Dedifferentiated amniotic fluid mesenchymal stem cell (primary cell): ENCODE results near the gene FAM193A.
"Not testable (repeated sequence)": the region's sequence is repeated elsewhere in the genome, so short reads cannot be mapped to it uniquely, and the experiment has no call there.

ENCODE experiments used
- DNase-seq: peaks from one replicate; pipeline ENCODE4 v3.0.0-alpha.2; 2016; ENCODE audit errors: extremely low spot score

The FAM193A gene

GRCh38 chr4:2651546-2651945 is 115.1 kb downstream of the FAM193A start:
- no peak for DNase-seq

DNA sequence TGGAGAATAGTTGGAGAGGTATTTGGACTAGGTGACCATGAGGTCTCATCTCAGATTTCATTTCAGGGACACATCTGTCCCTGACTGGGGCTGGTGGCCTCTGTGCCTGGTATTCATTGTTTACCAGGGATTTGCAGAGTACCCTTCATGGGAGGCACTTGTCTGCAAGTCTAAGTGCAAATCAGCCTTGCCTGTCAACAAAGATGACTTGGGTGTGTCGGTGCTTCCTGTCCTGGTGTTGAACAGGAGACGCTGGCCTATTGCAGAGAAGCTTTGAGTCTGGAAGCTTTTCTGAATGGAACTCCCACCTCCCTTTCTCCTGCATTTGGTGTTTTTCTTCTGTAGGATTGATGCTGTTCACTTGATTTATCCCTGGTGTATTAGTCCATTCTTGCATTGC is 115.6 kb downstream of the FAM193A start:
- DNase-seq: no peak

- DNase-seq: no peak
Measured at GRCh38 chr4:2652415-2653160, 116.1 kb downstream of the FAM193A start.

DNA sequence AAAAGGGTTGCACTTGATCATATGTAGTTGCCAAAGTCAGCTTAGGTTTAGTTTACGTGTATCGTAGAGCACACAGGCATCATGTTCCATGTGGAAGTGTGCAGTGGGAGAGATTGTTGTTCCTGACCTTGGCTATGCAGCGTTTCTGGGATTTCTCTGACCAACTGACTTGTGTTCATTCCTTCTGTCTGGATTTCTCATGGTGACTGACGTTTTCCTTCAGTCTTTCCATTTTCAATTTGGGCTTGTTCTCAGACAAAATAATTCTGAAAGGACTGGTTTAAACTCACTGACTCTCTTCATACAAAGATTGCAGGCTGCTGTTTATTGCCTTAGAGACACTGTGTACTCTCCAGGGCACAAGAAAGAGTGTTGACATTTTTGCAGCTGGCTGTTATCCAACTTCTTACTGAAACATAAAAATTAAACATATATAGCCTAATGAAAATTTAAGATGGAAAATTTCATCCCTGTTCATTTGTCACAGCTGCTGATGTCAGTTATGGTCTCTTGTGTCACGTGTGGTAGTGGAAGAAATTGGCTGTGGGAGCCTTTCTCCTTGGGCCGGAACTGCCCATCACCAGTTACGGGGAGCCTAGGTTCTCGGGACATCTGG is 124.3 kb downstream of the FAM193A start:
- DNase-seq: no peak

- peak; percentile 18 for DNase-seq
Measured at GRCh38 chr4:2662598-2662997, 126.2 kb downstream of the FAM193A start.

DNA sequence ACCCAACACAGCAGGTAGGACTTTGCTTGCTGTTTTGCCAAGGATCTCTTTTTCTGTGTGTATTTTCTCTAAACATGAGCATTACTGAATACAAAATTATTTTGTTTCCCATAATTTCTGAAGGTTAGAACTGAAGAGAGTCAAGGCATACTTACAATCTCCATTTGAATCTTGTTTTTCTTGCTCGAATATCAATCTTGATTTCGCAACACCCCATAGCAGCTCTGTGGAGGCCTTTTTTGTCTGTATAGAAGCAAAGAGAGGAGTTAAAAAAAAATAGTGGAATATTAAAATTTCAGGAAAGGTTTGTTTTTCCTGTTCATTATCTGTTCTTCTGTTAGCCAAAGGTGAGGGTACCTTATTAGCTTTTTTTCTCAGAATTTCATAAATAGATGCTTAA is 126.8 kb downstream of the FAM193A start:
- no peak for DNase-seq

GRCh38 chr4:2666722-2667247 is 130.3 kb downstream of the FAM193A start:
- DNase-seq: no peak

DNA sequence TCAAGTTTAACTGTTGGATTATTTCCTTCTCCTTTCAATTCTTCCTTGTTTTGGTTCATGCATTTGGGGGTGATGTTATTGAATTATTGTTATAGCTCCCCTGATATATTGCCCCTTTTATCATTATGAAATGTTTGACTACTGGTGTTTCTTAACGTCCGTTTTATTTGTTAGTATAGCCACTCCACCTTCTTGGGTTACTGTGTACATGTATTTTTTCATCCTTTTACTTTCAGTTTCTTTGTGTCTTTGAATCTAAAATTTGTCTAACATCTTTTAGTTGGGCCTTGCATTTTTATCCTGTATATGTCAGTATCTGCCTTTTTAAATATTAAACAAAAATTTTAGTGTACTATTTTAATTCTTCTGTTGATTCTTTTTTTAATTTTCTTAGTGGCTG is 131.0 kb downstream of the FAM193A start:
- no peak for DNase-seq

DNA sequence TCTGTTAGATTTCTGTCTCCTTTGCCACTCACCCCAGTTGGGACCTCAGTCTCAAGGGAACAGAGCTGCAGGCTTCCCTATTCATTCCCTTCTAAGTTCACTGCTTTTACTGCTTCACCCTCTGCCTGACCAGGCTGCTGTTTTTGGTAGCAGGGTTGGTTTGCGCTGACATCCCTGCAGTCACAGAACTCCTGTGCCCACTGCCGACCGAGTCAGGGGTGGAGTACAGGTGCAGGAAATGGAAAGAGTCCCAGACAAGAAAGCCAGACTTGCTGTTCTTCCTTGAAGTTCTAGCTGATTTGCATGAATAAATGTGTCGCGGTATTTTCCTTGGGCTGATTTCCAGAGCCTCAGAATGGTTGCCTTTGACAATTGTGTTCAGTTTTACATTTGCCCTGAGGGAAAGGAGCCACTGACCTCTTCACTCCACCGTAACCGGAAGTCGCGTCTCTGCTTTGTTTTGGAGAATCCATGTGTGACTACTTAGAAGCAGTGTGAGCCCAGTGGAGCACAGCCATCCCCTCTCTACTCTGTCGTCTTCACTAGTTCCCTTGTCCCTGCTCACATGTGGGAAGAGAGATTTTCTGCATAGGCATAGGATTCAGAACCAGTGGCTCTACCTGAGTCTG is 134.9 kb downstream of the FAM193A start:
- DNase-seq: no peak

GRCh38 chr4:2672082-2672481 is 135.6 kb downstream of the FAM193A start:
- no peak for DNase-seq

GRCh38 chr4:2672700-2673099 is 136.3 kb downstream of the FAM193A start:
- DNase-seq: no peak

DNA sequence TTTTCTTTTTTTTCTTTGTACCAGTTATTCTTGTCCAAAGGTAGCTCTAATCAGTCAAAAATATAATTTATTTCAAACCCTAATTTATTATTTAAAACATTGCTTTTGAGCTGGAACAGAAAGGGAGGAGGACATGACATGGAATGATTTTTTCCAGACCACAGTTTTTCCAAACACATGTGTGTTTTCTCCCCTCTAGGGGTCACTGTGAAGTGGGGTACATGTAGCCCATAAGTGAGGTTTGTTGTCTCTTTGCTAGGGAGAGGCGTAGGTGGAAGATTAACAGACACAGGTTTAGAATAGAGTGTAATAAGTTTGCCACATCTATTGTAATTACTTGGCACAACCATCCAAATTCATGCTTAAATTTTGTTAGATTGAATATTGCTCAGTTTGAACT is 136.7 kb downstream of the FAM193A start:
- no peak for DNase-seq

DNA sequence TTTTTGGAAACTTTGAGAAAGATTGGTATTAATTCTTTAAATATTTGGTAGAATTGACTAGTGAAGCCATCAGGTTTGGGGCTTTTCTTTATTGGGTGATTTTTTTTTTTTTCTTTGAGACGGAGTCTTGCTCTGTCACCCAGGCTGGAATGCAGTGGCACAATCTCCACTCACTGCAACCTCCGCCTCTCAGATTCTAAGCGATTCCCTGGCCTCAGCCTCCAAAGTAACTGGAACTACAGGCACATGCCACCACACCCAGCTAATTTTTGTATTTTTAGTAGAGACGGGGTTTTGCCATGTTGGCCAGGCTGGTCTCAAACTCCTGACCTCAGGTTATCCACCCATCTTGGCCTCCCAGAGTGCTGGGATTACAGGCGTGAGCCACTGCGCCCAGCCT is 143.3 kb downstream of the FAM193A start:
- not testable (repeated sequence) for DNase-seq

DNA sequence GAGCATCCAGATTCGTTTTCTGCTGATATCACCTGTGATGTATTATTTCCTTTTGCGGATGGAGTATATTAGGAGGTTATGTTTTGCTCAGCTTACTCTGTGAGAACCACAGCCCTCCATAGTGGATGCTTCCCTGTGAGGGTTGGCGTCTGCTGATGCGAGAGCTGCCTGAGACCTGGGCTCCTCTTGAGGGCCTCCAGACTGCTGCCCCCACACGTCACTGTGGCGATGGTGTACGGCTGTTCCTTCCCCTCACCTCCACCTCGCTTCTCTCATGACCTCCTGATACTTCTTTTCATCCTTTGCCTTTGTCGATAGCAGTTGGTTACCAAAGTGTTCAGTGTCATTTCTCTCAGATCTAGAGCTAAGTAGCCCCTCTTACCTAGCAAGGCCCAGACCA is 148.0 kb downstream of the FAM193A start:
- no peak for DNase-seq

- no peak for DNase-seq
Measured at GRCh38 chr4:2685541-2685940, 149.1 kb downstream of the FAM193A start.

- no peak for DNase-seq
Measured at GRCh38 chr4:2686379-2687265, 150.2 kb downstream of the FAM193A start.

- no peak for DNase-seq
Measured at GRCh38 chr4:2688281-2688680, 151.8 kb downstream of the FAM193A start.

DNA sequence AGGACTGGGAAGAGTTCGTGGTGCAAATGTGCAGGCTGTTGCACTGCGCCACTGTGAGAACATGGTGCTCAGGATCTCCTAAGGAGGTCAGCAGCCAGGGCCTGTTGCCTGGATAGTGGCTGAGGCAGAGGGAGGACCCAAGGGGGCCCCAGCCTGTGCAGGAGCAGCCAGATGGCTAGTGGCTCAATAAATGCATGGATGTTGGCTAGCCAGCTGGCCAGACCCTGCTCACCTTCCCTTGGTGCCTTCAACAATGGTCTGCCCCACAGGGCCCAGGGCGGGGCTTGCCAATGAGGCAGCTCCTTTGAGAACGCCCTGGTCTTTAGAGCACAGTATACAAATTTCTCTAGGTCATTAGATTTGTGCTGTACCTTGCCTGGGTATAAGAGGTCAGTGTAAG is 152.2 kb downstream of the FAM193A start:
- DNase-seq: no peak

DNA sequence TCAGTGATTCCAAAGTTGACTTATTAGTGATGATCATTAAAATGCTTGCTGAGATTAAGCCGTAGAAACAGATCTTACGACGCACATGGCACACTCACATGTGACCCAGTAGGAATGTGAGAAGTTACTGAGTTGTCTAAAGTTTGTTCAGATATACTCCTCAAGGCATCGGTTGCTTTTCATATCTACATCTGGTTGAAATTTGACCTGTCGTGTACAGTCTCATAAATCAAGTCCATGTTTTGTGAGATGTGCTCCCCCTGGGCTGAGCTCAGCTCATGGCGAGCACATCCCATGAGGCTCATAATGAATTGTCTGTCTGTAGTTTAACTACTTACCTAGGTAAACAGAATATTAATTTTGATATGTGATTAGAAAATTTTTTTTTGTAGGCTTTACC is 152.7 kb downstream of the FAM193A start:
- no peak for DNase-seq

- DNase-seq: no peak
Measured at GRCh38 chr4:2689825-2690700, 153.6 kb downstream of the FAM193A start.

DNA sequence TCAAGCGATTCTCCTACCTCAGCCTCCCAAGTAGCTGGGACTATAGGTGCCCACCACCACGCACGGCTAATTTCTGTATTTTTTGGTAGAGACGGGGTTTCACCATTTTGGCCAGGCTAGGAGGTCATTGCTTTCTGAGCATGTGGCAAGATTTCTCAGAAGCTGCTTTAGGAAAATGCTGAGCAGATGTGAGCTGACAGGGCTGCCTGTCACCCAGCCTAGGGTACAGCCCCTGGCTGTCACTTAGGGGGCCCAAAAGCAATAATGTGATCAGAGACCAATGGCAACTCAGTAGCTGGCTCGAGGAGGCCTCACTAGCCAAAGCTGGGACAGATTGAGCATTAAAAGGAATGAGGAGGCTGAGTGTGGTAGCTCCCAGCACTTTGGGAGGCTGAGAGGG is 154.9 kb downstream of the FAM193A start:
- no peak for DNase-seq
